ENCODE data around the gene ACTA2.

DNA sequence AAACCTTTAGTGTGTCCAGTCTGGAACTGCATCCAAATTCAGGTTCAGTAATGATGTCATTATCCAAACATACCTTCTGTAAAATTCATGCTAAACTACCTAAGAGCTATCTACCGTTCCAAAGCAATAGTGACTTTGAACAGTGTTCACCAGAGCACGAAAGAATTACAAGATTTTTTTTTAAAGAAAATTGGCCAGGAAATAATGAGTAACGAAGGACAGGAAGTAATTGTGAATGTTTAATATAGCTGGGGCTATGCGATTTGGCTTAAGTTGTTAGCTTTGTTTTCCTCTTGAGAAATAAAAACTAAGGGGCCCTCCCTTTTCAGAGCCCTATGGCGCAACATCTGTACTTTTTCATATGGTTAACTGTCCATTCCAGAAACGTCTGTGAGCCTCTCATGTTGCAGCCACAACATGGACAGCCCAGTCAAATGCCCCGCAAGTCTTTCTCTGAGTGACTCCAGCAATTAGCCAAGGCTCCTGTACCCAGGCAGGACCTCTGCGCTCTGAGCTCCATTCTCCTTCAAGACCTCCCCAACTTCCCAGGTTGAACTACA lies 37.3 kb upstream of the ACTA2 start:
- TF ChIP-seq, protein P1, sequence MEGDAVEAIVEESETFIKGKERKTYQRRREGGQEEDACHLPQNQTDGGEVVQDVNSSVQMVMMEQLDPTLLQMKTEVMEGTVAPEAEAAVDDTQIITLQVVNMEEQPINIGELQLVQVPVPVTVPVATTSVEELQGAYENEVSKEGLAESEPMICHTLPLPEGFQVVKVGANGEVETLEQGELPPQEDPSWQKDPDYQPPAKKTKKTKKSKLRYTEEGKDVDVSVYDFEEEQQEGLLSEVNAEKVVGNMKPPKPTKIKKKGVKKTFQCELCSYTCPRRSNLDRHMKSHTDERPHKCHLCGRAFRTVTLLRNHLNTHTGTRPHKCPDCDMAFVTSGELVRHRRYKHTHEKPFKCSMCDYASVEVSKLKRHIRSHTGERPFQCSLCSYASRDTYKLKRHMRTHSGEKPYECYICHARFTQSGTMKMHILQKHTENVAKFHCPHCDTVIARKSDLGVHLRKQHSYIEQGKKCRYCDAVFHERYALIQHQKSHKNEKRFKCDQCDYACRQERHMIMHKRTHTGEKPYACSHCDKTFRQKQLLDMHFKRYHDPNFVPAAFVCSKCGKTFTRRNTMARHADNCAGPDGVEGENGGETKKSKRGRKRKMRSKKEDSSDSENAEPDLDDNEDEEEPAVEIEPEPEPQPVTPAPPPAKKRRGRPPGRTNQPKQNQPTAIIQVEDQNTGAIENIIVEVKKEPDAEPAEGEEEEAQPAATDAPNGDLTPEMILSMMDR (conservative IDR thresholded peaks at IDR 0.05): no peak
- no peak for TF ChIP-seq ZFX (IDR thresholded peaks at IDR 0.05)

Data from C4-2B (cell line).